Measurements from ENCODE around the gene RGS13. TPM values are rescaled to one million over a fixed set of nuclear protein-coding genes. Genes with fewer than 3 reads are reported as not detected.

Gene RGS13
- total RNA-seq, 1 donor from 2014 or later = not detected

- no peak for TF ChIP-seq CTCF (conservative IDR thresholded peaks at IDR 0.05)
- Mint-ChIP-seq H3K27me3 (ENCODE audit: low read depth) (no peaks in the 10 kb centered on the region), H3K9me3 (peaks cover 4% of the 10 kb centered on the region), H3K4me1 (no peaks in the 10 kb centered on the region), H3K4me3 (no peak overlapping the region), H3K36me3 (ENCODE audit: low read depth) (no peaks in the 10 kb centered on the region), H3K27ac (ENCODE audit: unreplicated experiment) (no peak overlapping the region)
- no peak for DNase-seq (ENCODE audit: low read depth, low spot score)
These were observed 24.7 kb downstream of the RGS13 start for GRCh38 chr1:192660613-192661012.

GRCh38 chr1:192668409-192668983, 32.5 kb downstream of the RGS13 start:
- no peak for TF ChIP-seq CTCF (conservative IDR thresholded peaks at IDR 0.05)
- H3K36me3 Mint-ChIP-seq (ENCODE audit: low read depth) = peaks cover 2% of the 10 kb centered on the region
- H3K27ac Mint-ChIP-seq (ENCODE audit: unreplicated experiment) = no peak overlapping the region
- no peaks in the 10 kb centered on the region for H3K4me1 Mint-ChIP-seq
- no peaks in the 10 kb centered on the region for H3K27me3 Mint-ChIP-seq (ENCODE audit: low read depth)
- no peak for DNase-seq (ENCODE audit: low read depth, low spot score)
- no peak overlapping the region for H3K4me3 Mint-ChIP-seq
- peaks cover 3% of the 10 kb centered on the region for H3K9me3 Mint-ChIP-seq

DNA sequence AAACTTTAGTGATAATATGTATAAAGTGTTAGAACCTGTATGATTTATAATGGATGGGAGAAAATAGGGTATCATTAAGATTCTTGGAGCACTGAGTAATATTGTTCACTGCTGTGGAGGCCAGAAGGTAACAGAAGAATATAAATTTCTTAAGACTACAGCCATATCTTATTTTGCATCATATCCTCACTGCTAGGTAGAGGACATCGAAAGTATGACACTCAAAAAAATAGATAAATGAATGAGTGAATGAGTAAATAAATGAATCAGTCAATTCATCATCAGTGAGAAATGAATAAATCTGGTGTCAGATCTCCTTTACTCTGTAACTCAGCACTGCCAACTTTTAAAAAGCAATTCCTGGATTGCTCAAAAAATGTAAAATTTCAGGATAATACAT, 33.2 kb downstream of the RGS13 start:
- H3K27me3 Mint-ChIP-seq (ENCODE audit: low read depth) = no peaks in the 10 kb centered on the region
- H3K9me3 Mint-ChIP-seq = peaks cover 3% of the 10 kb centered on the region
- no peaks in the 10 kb centered on the region for H3K4me1 Mint-ChIP-seq

GRCh38 chr1:192675716-192676115, 39.8 kb downstream of the RGS13 start:
- H3K9me3 Mint-ChIP-seq = no peaks in the 10 kb centered on the region
- TF ChIP-seq CTCF (conservative IDR thresholded peaks at IDR 0.05) = no peak
- H3K27ac Mint-ChIP-seq (ENCODE audit: unreplicated experiment) = no peak overlapping the region
- no peak for DNase-seq (ENCODE audit: low read depth, low spot score)
- no peaks in the 10 kb centered on the region for H3K4me1 Mint-ChIP-seq
- no peaks in the 10 kb centered on the region for H3K27me3 Mint-ChIP-seq (ENCODE audit: low read depth)
- peaks cover 2% of the 10 kb centered on the region for H3K36me3 Mint-ChIP-seq (ENCODE audit: low read depth)
- no peak overlapping the region for H3K4me3 Mint-ChIP-seq

More for the DNA sequence above, 33.2 kb downstream of the RGS13 start:
- no peak for TF ChIP-seq CTCF (conservative IDR thresholded peaks at IDR 0.05)
- Mint-ChIP-seq H3K27ac (ENCODE audit: unreplicated experiment) (no peak overlapping the region), H3K36me3 (ENCODE audit: low read depth) (peaks cover 2% of the 10 kb centered on the region), H3K4me3 (no peak overlapping the region)
- DNase-seq (ENCODE audit: low read depth, low spot score) = no peak

DNA sequence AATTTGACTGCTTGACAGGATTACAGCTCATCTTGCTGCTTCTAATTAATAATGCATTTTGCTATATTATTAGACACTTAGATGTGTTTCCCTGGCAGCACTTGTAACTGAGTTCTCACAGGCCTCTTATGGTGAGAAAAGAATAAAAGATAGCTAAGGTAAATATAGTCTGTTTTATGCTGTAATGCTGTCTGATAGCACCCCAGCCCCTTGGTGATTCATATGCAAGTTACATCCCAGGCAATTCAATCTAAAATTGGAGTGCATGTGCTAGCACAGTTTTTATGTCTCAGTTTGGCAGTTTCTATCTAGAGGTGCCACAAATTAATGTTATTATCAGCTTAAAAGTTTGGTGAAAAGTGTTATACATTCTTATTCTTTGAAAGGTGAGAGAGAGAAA, 42.2 kb downstream of the RGS13 start:
- H3K9me3 Mint-ChIP-seq = no peaks in the 10 kb centered on the region
- no peak overlapping the region for H3K4me3 Mint-ChIP-seq
- no peak for TF ChIP-seq CTCF (conservative IDR thresholded peaks at IDR 0.05)
- no peaks in the 10 kb centered on the region for H3K27me3 Mint-ChIP-seq (ENCODE audit: low read depth)
- H3K36me3 Mint-ChIP-seq (ENCODE audit: low read depth) = no peaks in the 10 kb centered on the region
- H3K4me1 Mint-ChIP-seq = no peaks in the 10 kb centered on the region
- H3K27ac Mint-ChIP-seq (ENCODE audit: unreplicated experiment) = no peak overlapping the region
- no peak for DNase-seq (ENCODE audit: low read depth, low spot score)

Data from neural crest cell (in vitro differentiated cells).